ENCODE data around the gene CCNE1. TPM values are rescaled to one million over a fixed set of nuclear protein-coding genes. Genes with fewer than 3 reads are reported as not detected.

Gene CCNE1
- total RNA-seq, 1 experiment from 2014 or later = 12.0 TPM

DNA sequence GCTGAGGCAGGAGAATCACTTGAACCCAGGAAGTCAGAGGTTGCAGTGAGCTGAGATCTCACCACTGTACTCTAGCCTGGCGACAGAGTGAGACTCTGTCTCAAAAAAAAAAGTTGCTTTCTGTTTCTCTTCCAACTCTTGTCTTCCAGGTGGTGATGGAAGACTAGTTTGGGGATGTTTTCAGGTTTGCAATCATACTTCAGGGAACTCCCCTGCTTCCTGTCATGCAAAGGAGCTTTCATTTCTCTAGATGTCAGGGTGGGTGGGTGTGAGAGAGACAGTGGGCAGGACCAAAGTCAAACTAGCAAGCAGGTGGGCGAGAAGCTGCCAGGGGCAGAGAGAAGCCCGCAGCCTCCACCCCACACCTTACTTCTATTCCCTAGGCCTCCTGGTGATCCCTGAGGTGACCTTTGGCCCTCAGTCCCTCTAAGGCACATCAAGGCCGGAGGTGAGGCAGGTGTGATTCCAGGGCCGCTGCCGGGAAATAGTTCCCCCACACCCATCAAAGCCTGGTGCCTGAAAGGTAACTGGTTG is 25.7 kb downstream of the CCNE1 start:
- intact Hi-C loops (cut with micrococcal nuclease; ENCODE audit: unreplicated experiment) = no loop called here
- CTCF ChIA-PET = interaction anchor here (0.6 kb wide), 1 partner anchor 82 kb away, joined by 3 read pairs; no protein-coding TSS in a partner anchor

DNA sequence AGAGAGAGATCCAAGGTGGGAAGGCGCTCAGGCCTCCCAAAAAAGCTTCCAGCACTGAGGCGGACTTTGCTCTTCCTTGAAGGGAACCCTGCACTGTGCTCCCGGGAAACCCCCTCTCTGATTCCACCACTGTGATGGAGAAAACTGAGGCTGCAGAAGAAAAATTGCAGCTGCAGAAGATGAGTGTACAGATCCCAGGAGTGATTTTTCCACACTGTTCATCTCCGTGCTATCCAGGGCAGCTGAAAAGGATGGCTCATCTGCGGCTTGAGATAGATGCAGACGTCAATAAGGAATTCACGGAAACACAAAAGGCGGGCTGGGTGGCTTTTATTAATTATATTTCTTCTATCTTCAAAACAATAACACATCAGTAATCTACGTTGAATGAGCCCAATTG is 26.2 kb downstream of the CCNE1 start:
- no peaks in the 10 kb centered on the region for H3K4me1 ChIP-seq (ENCODE audit: insufficient read depth, low read length, poor library complexity, severe bottlenecking)
- DNase-seq (ENCODE audit: low spot score) = no peak
- BruUV-seq (replicated peaks) = no TSS peak
- ChIA-PET POLR2A (ENCODE audit: low non-redundant PET) (no interaction called here), CTCF (no interaction called here)
- H3K9me3 ChIP-seq (ENCODE audit: low read depth, low read length, poor library complexity, severe bottlenecking) = no peaks in the 10 kb centered on the region
- TF ChIP-seq, protein P1, sequence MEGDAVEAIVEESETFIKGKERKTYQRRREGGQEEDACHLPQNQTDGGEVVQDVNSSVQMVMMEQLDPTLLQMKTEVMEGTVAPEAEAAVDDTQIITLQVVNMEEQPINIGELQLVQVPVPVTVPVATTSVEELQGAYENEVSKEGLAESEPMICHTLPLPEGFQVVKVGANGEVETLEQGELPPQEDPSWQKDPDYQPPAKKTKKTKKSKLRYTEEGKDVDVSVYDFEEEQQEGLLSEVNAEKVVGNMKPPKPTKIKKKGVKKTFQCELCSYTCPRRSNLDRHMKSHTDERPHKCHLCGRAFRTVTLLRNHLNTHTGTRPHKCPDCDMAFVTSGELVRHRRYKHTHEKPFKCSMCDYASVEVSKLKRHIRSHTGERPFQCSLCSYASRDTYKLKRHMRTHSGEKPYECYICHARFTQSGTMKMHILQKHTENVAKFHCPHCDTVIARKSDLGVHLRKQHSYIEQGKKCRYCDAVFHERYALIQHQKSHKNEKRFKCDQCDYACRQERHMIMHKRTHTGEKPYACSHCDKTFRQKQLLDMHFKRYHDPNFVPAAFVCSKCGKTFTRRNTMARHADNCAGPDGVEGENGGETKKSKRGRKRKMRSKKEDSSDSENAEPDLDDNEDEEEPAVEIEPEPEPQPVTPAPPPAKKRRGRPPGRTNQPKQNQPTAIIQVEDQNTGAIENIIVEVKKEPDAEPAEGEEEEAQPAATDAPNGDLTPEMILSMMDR (conservative IDR thresholded peaks at IDR 0.05; ENCODE audit: low read depth, low read length) = no peak
- no peak for TF ChIP-seq EZH2 (IDR thresholded peaks at IDR 0.05; ENCODE audit: borderline replicate concordance, low read depth, low read length, poor library complexity, severe bottlenecking)
- intact Hi-C loops (cut with micrococcal nuclease; ENCODE audit: unreplicated experiment) = no loop called here
- peaks cover 38% of the 10 kb centered on the region for H3K27me3 ChIP-seq (replicated peaks; ENCODE audit: insufficient read depth, low read depth, low read length, poor library complexity)
- H3K4me3 ChIP-seq (ENCODE audit: low read depth, low read length, poor library complexity, severe bottlenecking) = no peak overlapping the region
- no peaks in the 10 kb centered on the region for H3K36me3 ChIP-seq (ENCODE audit: insufficient read depth, low read length, poor library complexity, severe bottlenecking)
- no peak overlapping the region for H3K27ac ChIP-seq (ENCODE audit: low read depth, low read length, poor library complexity, severe bottlenecking)

More for the DNA sequence above, 25.7 kb downstream of the CCNE1 start:
- no TSS peak for BruUV-seq (replicated peaks)
- no peak overlapping the region for H3K4me3 ChIP-seq (ENCODE audit: low read depth, low read length, poor library complexity, severe bottlenecking)
- peaks cover 34% of the 10 kb centered on the region for H3K27me3 ChIP-seq (replicated peaks; ENCODE audit: insufficient read depth, low read depth, low read length, poor library complexity)
- POLR2A ChIA-PET (ENCODE audit: low non-redundant PET) = no interaction called here
- no peaks in the 10 kb centered on the region for H3K4me1 ChIP-seq (ENCODE audit: insufficient read depth, low read length, poor library complexity, severe bottlenecking)
- H3K9me3 ChIP-seq (ENCODE audit: low read depth, low read length, poor library complexity, severe bottlenecking) = no peaks in the 10 kb centered on the region
- TF ChIP-seq EZH2 (IDR thresholded peaks at IDR 0.05; ENCODE audit: borderline replicate concordance, low read depth, low read length, poor library complexity, severe bottlenecking) = no peak
- TF ChIP-seq, protein P1 (conservative IDR thresholded peaks at IDR 0.05; ENCODE audit: low read depth, low read length) = no peak
- no peak for DNase-seq (ENCODE audit: low spot score)
- H3K36me3 ChIP-seq (ENCODE audit: insufficient read depth, low read length, poor library complexity, severe bottlenecking) = no peaks in the 10 kb centered on the region
- H3K27ac ChIP-seq (ENCODE audit: low read depth, low read length, poor library complexity, severe bottlenecking) = no peak overlapping the region

DNA sequence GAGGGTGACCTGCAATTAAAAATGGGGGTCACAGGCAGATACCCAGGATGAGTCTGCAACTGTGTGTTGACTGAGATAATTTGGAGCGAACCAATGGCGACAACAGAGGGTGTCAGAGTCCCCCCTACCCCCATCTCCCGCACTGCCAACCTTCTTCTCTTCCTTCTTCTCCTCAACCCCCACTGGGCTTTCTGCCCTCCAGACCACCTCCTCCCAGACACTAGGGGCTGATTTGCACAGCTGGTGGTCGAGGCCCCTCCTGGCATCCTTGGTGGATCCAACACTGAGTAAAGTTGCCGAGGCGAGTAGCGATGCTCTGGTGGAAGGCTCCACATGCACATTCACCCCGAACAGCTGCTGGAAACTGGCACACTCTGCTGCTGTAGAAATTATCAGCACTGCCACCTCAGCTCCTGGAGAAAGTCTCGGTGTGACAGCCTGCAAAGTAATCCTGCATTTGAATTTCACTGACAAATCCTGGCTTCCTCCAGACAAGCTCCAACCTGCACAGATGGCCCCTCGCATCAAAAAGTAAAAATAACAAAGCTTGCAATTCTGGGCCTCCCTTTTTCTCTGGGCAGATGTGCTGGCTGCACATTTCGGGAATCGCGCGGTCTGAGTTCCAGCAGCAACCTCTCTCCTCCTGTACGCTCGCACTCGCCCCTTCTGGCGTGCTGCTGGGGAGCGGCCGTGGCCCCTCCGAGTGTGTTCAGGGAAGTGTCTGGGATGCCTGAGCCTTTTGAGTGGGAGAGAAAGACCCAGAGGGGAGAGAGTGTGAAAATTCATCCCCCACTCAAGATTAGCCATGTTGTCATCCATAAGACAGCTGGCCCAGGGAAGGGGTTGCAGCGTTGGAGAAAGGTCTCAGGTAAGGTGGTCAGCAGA is 28.5 kb downstream of the CCNE1 start:
- no peak for DNase-seq (ENCODE audit: low spot score)
- Histone ChIP-seq H3K36me3 (ENCODE audit: insufficient read depth, low read length, poor library complexity, severe bottlenecking) (no peaks in the 10 kb centered on the region), H3K27me3 (replicated peaks; ENCODE audit: insufficient read depth, low read depth, low read length, poor library complexity) (peaks cover 50% of the 10 kb centered on the region), H3K9me3 (ENCODE audit: low read depth, low read length, poor library complexity, severe bottlenecking) (no peaks in the 10 kb centered on the region), H3K4me3 (ENCODE audit: low read depth, low read length, poor library complexity, severe bottlenecking) (no peak overlapping the region), H3K27ac (ENCODE audit: low read depth, low read length, poor library complexity, severe bottlenecking) (no peak overlapping the region), H3K4me1 (ENCODE audit: insufficient read depth, low read length, poor library complexity, severe bottlenecking) (peaks cover 1% of the 10 kb centered on the region)
- intact Hi-C loops (cut with micrococcal nuclease; ENCODE audit: unreplicated experiment) = no loop called here
- no TSS peak for BruUV-seq (replicated peaks)
- no peak for TF ChIP-seq EZH2 (IDR thresholded peaks at IDR 0.05; ENCODE audit: borderline replicate concordance, low read depth, low read length, poor library complexity, severe bottlenecking)
- TF ChIP-seq, protein P1 (conservative IDR thresholded peaks at IDR 0.05; ENCODE audit: low read depth, low read length) = no peak
- ChIA-PET CTCF (no interaction called here), POLR2A (ENCODE audit: low non-redundant PET) (no interaction called here)

Data from A673 (cell line).